ENCODE measurements around the gene C2CD4A.
A peak's percentile ranks its signal among the peaks of the same experiment; 100 is the strongest.

The C2CD4A gene

DNA sequence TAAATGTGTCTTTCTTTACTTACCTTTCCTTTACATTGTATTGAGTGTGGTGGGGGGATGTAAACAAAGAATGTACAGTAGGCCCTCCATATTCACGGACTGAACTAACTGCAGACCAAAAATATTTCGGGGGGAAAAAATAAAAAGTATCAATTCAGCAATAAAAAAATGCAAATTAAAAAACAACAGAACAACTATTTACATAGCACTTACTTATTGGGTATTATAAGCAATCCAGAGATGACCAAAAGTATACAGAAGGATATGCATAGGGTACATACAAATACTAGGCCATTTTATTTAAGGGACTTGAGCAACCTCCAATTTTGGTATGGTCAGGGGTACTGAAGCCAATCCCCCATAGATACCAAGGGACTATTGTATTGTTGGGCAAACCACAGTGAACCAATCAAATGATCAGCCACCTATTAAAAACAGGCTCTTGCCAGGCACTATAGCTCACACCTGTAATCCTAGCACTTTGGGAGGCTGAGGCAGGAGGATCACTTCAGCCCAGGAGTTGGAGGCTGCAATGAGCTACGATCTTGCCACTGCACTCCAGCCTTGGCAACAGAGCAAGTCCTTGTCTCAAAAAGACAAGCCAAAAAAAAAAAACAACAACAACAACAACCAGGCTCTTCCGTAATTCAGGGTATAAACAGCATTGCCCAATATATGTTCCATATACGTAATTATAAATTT is 8.3 kb upstream of the C2CD4A start:
- Histone ChIP-seq H3K27me3 (ENCODE audit: insufficient read depth, low read length) (no peaks in the 10 kb centered on the region), H3K23ac (ENCODE audit: low read length) (no peak overlapping the region), H4K12ac (ENCODE audit: low read depth, low read length) (no peak overlapping the region), H3K4ac (ENCODE audit: low read depth, low read length) (peak overlapping the region; percentile 56), H3K27ac (ENCODE audit: low read depth, low read length) (no peak overlapping the region), H2BK12ac (ENCODE audit: low read length) (no peak overlapping the region), H3K9ac (ENCODE audit: low read length) (no peak overlapping the region), H2BK120ac (ENCODE audit: insufficient read depth, low read length, poor library complexity) (no peak overlapping the region), H3K4me3 (ENCODE audit: low read depth, low read length) (no peak overlapping the region), H3K14ac (ENCODE audit: low read length) (no peak overlapping the region), H3K36me3 (ENCODE audit: control insufficient read depth in 1 of 2, insufficient read depth in 2 of 2, low read length in 2 of 2) (no peaks in the 10 kb centered on the region), H3K18ac (ENCODE audit: low read length) (no peak overlapping the region), H2BK5ac (ENCODE audit: low read depth, low read length, poor library complexity) (no peak overlapping the region), H3K79me1 (ENCODE audit: low read length) (peaks cover 3% of the 10 kb centered on the region), H3K4me1 (ENCODE audit: control insufficient read depth in 1 of 2, insufficient read depth in 2 of 2, low read length in 2 of 2) (peaks cover 2 to 4% of the 10 kb centered on the region in 2 experiments), H4K8ac (ENCODE audit: low read depth, low read length) (no peak overlapping the region), H3K79me2 (ENCODE audit: control insufficient read depth, insufficient read depth, low read length, poor library complexity) (peaks cover 4% of the 10 kb centered on the region), H4K91ac (ENCODE audit: low read depth, low read length) (no peak overlapping the region), H2AK5ac (ENCODE audit: low read length) (no peak overlapping the region), H3K4me2 (ENCODE audit: low read length) (no peak overlapping the region), H2AFZ (ENCODE audit: insufficient read depth, low read length, poor library complexity) (no peak overlapping the region), H3K9me3 (ENCODE audit: insufficient read depth, low read depth, low read length) (no peaks in the 10 kb centered on the region)
- no peak for DNase-seq
- no CpG with 5 or more reads among the region's 5 CpGs for WGBS (ENCODE audit: extremely low coverage, insufficient coverage, insufficient read length)

DNA sequence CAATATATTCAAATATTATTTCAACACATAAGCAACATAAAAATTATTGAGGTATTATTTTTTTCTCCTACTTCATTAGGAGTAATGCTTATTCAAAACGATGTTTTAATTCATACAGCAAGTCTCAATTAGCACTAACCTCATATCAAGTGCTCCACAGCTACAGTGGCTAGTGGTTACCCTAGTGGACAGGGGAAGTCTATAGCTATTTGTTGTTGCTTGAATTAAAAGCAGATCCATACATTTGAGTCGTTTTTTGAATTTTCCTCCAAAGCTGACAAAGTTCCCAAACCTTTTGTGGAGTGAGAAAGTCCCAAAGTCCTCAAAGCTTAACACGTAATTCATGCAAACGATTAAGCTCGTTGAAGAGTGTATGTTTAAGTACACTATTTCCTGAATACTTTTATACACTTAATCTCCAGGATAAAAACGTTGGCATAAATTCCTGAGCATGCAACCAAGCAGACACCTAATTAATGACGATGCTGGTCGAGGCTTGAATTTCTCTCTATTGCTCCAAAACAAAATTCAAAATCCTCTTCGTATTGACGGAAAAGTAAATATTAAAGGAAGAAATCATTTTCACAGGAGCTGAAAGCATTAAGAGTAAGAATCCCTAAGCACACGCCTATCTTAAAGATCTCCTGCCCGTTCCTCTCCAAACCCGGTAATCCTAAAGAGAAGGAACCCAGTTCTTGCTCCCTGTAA is 7.5 kb upstream of the C2CD4A start:
- no peak overlapping the region for H3K18ac ChIP-seq (ENCODE audit: low read length)
- no peak overlapping the region for H3K9ac ChIP-seq (ENCODE audit: low read length)
- H2BK5ac ChIP-seq (ENCODE audit: low read depth, low read length, poor library complexity), result no peak overlapping the region
- peaks cover 4% of the 10 kb centered on the region for H3K79me2 ChIP-seq (ENCODE audit: control insufficient read depth, insufficient read depth, low read length, poor library complexity)
- no peak overlapping the region for H2BK12ac ChIP-seq (ENCODE audit: low read length)
- H3K9me3 ChIP-seq (ENCODE audit: insufficient read depth, low read depth, low read length), result no peaks in the 10 kb centered on the region
- H2BK120ac ChIP-seq (ENCODE audit: insufficient read depth, low read length, poor library complexity), result no peak overlapping the region
- H3K23ac ChIP-seq (ENCODE audit: low read length), result no peak overlapping the region
- no peak for DNase-seq
- H3K4ac ChIP-seq (ENCODE audit: low read depth, low read length), result no peak overlapping the region
- no peaks in the 10 kb centered on the region for H3K27me3 ChIP-seq (ENCODE audit: insufficient read depth, low read length)
- no peak overlapping the region for H4K8ac ChIP-seq (ENCODE audit: low read depth, low read length)
- peaks cover 3% of the 10 kb centered on the region for H3K79me1 ChIP-seq (ENCODE audit: low read length)
- no peak overlapping the region for H2AK5ac ChIP-seq (ENCODE audit: low read length)
- H4K91ac ChIP-seq (ENCODE audit: low read depth, low read length), result no peak overlapping the region
- H3K14ac ChIP-seq (ENCODE audit: low read length), result no peak overlapping the region
- no peak overlapping the region for H2AFZ ChIP-seq (ENCODE audit: insufficient read depth, low read length, poor library complexity)
- peaks cover 2 to 6% of the 10 kb centered on the region in 2 experiments for H3K4me1 ChIP-seq (ENCODE audit: control insufficient read depth in 1 of 2, insufficient read depth in 2 of 2, low read length in 2 of 2)
- no peak overlapping the region for H4K12ac ChIP-seq (ENCODE audit: low read depth, low read length)
- no peak overlapping the region for H3K4me3 ChIP-seq (ENCODE audit: low read depth, low read length)
- H3K4me2 ChIP-seq (ENCODE audit: low read length), result peak overlapping the region; percentile 56
- no peaks in the 10 kb centered on the region for H3K36me3 ChIP-seq (ENCODE audit: control insufficient read depth in 1 of 2, insufficient read depth in 2 of 2, low read length in 2 of 2)
- WGBS (ENCODE audit: extremely low coverage, insufficient coverage, insufficient read length), result no CpG with 5 or more reads among the region's 13 CpGs
- no peak overlapping the region for H3K27ac ChIP-seq (ENCODE audit: low read depth, low read length)

DNA sequence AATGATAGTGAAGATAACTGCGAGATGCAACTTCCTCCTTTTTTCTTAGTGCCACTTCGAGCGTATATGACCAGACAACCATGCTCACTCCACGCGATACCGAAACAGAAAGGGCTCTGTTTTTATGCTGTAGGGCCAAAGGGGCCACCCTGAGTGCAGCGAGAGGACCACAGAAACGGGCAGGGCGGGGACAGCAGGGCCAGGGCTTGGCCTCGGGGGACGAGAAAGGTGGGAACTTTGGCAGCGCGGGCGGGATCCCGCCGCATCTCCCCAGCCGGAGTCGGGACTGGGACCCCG is 7.0 kb upstream of the C2CD4A start:
- Histone ChIP-seq H3K4ac (ENCODE audit: low read depth, low read length) (peak overlapping the region; percentile 31), H3K79me2 (ENCODE audit: control insufficient read depth, insufficient read depth, low read length, poor library complexity) (peaks cover 4% of the 10 kb centered on the region)
- WGBS (ENCODE audit: extremely low coverage, insufficient coverage, insufficient read length), result no CpG with 5 or more reads among the region's 19 CpGs

DNA sequence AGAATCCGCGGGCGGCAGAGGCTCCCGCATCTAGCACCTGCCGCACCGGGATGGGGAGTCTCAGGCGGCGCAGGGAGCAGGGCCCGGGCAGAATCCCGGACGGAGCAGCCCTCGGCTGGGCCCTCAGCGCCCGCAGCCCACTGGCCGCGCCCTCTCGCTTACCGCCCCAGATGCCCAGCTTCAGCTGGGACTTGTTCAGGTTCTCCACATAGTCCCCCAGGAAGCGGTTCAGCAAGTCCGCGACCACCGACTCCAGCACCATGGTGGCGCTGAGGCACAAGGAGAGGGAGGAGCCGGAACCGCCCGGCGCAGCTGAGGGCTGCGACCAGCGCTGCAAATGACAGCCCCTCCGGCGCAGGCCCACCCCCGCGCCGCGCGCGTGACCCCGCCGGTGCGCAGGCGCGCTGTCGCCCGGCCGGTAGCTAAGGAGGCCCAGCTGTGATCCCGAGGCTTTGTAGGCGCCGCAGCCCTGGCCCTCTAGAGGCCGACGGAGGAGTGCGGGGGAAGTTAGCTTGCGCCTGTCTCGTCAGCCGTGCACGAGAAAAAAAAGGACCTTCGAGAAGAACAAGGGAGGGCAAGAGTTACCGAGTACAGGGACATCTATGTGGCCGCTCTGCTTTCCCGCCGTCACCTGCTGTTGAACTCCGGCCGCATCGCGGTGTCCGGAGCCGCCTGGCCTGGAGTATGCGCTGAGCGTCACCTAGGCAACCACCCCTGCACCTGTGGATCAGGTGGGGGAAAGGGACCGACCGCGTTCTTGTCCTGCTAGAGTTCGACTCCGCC is 6.5 kb upstream of the C2CD4A start, which contains the start of gene VPS13C:
TSS of gene VPS13C (minus strand) at position 335 of the 783 bp plus-strand sequence. CDS start at position 262, 73 bp downstream.
- no CpG with 5 or more reads among the region's 73 CpGs for WGBS (ENCODE audit: extremely low coverage, insufficient coverage, insufficient read length)
- Histone ChIP-seq H3K23ac (ENCODE audit: low read length) (no peak within 1 kb of the TSS), H4K91ac (ENCODE audit: low read depth, low read length) (peak within 1 kb of the TSS; percentile 57), H3K27me3 (ENCODE audit: insufficient read depth, low read length) (no peaks in the 10 kb centered on the region), H3K4me1 (ENCODE audit: control insufficient read depth in 1 of 2, insufficient read depth in 2 of 2, low read length in 2 of 2) (peaks cover 2 to 4% of the 10 kb centered on the region in 2 experiments), H3K79me1 (ENCODE audit: low read length) (peaks cover 3% of the 10 kb centered on the region), H2BK12ac (ENCODE audit: low read length) (no peak within 1 kb of the TSS), H2AK5ac (ENCODE audit: low read length) (no peak within 1 kb of the TSS), H2BK120ac (ENCODE audit: insufficient read depth, low read length, poor library complexity) (peak within 1 kb of the TSS; percentile 45), H3K4ac (ENCODE audit: low read depth, low read length) (peak within 1 kb of the TSS; percentile 31), H3K27ac (ENCODE audit: low read depth, low read length) (peak within 1 kb of the TSS; percentile 42), H4K12ac (ENCODE audit: low read depth, low read length) (peak within 1 kb of the TSS; percentile 57), H3K4me2 (ENCODE audit: low read length) (peak within 1 kb of the TSS; percentile 89), H3K4me3 (ENCODE audit: low read depth, low read length) (peak within 1 kb of the TSS; percentile 84), H3K9ac (ENCODE audit: low read length) (peak within 1 kb of the TSS; percentile 66), H3K18ac (ENCODE audit: low read length) (peak within 1 kb of the TSS; percentile 64), H2AFZ (ENCODE audit: insufficient read depth, low read length, poor library complexity) (peak within 1 kb of the TSS; percentile 77), H3K79me2 (ENCODE audit: control insufficient read depth, insufficient read depth, low read length, poor library complexity) (peaks cover 4% of the 10 kb centered on the region), H4K8ac (ENCODE audit: low read depth, low read length) (peak within 1 kb of the TSS; percentile 77), H3K9me3 (ENCODE audit: insufficient read depth, low read depth, low read length) (no peaks in the 10 kb centered on the region), H3K14ac (ENCODE audit: low read length) (peak within 1 kb of the TSS; percentile 70), H2BK5ac (ENCODE audit: low read depth, low read length, poor library complexity) (no peak within 1 kb of the TSS), H3K36me3 (ENCODE audit: control insufficient read depth in 1 of 2, insufficient read depth in 2 of 2, low read length in 2 of 2) (no peaks in the 10 kb centered on the region)
- DNase-seq, result peak; percentile 93 to 97

More for the DNA sequence above, 7.0 kb upstream of the C2CD4A start:
- H3K4me3 ChIP-seq (ENCODE audit: low read depth, low read length), result peak overlapping the region; percentile 84
- H2BK12ac ChIP-seq (ENCODE audit: low read length), result no peak overlapping the region
- peak overlapping the region; percentile 57 for H4K91ac ChIP-seq (ENCODE audit: low read depth, low read length)
- peak overlapping the region; percentile 45 for H2BK120ac ChIP-seq (ENCODE audit: insufficient read depth, low read length, poor library complexity)
- H3K36me3 ChIP-seq (ENCODE audit: control insufficient read depth in 1 of 2, insufficient read depth in 2 of 2, low read length in 2 of 2), result no peaks in the 10 kb centered on the region
- no peaks in the 10 kb centered on the region for H3K27me3 ChIP-seq (ENCODE audit: insufficient read depth, low read length)
- no peak overlapping the region for H2BK5ac ChIP-seq (ENCODE audit: low read depth, low read length, poor library complexity)
- peak overlapping the region; percentile 42 for H3K27ac ChIP-seq (ENCODE audit: low read depth, low read length)
- peak overlapping the region; percentile 77 for H2AFZ ChIP-seq (ENCODE audit: insufficient read depth, low read length, poor library complexity)
- H3K9me3 ChIP-seq (ENCODE audit: insufficient read depth, low read depth, low read length), result no peaks in the 10 kb centered on the region
- peak overlapping the region; percentile 66 for H3K9ac ChIP-seq (ENCODE audit: low read length)
- peak overlapping the region; percentile 64 for H3K18ac ChIP-seq (ENCODE audit: low read length)
- peak; percentile 38 to 63 for DNase-seq
- H3K14ac ChIP-seq (ENCODE audit: low read length), result peak overlapping the region; percentile 70
- H2AK5ac ChIP-seq (ENCODE audit: low read length), result no peak overlapping the region
- peak overlapping the region; percentile 56 for H3K4me2 ChIP-seq (ENCODE audit: low read length)
- peaks cover 3% of the 10 kb centered on the region for H3K79me1 ChIP-seq (ENCODE audit: low read length)
- H3K23ac ChIP-seq (ENCODE audit: low read length), result no peak overlapping the region
- H4K8ac ChIP-seq (ENCODE audit: low read depth, low read length), result peak overlapping the region; percentile 77
- H3K4me1 ChIP-seq (ENCODE audit: control insufficient read depth in 1 of 2, insufficient read depth in 2 of 2, low read length in 2 of 2), result peaks cover 2 to 6% of the 10 kb centered on the region in 2 experiments
- peak overlapping the region; percentile 57 for H4K12ac ChIP-seq (ENCODE audit: low read depth, low read length)

All from trophoblast cell (in vitro differentiated cells and primary cell).